HG03342 (cell line): ENCODE measurements around the gene SORCS1.
"Not testable (repeated sequence)": the region's sequence is repeated elsewhere in the genome, so short reads cannot be mapped to it uniquely, and the experiment has no call there.

ENCODE experiments used
- ATAC-seq: cut with Tn5 transposase; IDR thresholded peaks from one replicate; pipeline ENCODE4 v1.9.1; 2021; ENCODE audit warnings: mild to moderate bottlenecking, moderate library complexity; ENCODE audit not compliant: unreplicated experiment

SORCS1 gene

DNA sequence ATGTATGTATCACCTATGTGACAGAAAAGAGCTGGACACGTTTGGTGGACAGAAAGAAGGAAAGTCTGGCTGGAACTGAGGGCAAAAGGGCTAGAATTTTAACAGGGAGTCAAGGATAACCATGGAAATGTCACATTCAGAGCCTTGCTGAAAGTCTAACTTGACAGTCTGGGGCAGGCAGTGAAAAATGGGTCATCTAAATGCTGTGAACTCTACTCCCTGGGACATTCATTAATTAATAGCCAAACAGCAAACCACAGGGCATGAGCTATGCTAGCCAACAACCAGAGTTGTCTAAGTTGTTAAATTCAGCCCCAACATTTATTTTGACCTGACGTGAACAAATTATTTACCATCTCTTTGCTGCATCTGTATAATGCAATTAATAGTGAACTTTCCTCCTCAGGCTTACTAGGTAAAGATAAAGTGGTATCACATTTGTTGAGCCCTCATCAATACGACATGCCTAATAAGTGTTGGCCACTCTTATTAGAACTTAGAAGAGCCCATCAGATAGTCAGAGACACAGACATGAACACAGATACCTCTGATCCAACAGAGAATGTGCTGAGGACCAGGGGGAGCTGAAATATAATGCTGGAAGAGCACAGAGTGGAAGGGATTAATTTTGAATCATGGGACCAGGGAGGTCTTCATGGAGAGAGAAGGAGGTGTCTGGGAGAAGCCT lies 109.9 kb downstream of the SORCS1 start:
- no peak for ATAC-seq

DNA sequence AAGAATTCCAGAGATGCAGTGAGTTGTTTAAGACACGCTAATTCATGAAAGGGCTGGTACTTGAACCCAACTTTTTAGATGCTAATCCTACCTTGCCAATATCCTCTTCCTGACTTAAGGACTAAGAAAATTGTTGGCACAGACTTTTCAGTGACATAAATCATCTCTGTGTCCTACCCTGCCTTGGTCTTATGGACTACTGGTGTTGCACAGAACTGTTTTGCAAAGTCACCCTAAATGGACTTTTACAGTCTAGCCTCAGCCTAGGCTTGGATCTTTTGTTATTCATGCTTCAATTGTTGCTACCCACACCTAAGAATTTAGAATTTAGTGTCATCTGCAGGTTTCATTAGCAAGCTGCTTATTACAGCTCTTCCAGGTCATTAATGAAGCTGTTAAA lies 112.7 kb downstream of the SORCS1 start:
- no peak for ATAC-seq

DNA sequence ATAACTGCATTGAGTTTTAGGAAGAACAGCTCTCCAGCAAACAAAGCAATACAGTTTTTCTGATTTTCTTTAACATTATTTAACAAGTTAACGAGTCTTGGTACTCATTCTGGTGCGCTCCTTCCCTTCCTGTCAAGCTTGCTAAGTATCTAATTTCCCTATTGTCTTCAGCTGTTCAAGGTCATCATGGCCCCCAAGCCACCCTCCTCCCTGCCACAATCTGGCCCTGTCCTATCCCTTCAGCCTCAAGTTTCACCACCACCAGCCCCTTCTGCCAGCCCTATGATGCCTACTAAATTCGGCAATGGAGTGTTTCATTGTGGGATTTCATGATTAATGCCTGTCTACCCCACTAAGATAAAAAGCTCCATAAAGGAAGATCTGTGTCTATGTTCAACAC lies 121.0 kb downstream of the SORCS1 start:
- ATAC-seq: no peak

DNA sequence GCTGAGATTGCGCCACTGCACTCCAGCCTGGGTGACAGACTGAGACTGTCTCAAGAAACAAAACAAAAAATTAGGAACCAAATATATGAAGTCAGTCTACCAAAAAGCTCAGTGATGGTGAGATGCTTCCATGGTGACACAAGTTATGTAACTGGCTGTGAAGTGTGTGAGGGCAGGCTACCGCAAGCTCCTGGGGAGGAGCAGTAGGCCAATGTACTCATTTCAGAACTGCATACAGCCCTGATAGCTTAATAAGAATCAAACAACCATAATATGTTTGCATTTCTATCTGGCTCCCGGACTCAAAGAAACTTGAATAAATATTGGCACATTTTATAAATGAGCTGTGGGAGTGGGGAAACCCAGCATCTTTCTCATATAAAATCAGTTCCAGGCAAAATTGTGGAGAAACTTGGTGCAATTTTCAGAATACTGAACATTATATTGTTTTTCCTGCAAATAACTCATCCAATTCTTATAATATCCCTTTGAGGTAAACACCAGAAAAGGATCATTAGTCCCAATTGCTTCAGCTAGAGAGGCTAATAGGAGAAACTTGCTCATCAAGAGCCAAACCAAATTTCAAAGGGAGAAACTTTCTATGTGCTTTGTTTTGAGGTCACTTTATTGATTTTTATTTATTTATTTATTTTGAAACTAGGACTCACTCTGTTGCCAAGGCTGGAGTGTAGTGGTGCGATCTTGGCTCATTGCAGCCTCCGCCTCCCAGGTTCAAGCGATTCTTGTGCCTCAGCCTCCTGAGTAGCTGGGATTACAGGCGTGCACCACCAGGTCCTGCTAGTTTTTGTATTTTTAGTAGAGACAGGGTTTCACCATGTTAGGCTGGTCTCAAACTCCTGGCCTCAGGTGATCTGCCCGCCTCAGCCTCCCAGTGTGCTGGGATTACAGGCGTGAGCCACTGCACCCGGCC lies 127.0 kb downstream of the SORCS1 start:
- no peak for ATAC-seq

DNA sequence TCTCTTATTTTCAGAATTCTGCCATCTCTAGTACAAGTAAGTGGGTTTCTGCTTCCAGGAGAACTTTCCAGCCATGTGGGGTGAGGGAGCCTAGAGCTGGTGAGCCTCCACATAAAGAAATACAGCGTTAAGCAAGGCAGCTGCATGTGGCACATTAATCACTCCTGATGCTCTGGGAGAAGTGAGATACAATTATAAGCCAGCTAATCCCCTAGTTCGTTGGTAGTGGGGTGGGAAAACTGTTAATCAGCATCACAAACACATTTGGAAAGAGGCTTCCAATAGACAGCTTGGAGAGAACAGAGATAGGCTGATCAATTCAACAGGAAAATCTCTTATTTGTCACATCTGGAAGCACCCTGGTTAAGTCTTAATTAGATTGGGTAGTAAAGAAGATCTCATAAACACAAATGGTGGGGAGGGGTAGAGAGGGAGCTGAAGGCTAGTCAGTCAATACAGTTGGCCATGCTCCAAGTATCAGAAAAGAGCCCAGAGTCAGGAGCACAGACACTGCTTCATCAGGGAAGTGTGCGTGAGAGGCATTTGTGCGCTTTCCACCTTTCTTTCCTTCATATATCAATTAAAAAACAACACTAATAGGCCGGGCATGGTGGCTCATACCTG lies 130.6 kb downstream of the SORCS1 start:
- ATAC-seq: no peak

DNA sequence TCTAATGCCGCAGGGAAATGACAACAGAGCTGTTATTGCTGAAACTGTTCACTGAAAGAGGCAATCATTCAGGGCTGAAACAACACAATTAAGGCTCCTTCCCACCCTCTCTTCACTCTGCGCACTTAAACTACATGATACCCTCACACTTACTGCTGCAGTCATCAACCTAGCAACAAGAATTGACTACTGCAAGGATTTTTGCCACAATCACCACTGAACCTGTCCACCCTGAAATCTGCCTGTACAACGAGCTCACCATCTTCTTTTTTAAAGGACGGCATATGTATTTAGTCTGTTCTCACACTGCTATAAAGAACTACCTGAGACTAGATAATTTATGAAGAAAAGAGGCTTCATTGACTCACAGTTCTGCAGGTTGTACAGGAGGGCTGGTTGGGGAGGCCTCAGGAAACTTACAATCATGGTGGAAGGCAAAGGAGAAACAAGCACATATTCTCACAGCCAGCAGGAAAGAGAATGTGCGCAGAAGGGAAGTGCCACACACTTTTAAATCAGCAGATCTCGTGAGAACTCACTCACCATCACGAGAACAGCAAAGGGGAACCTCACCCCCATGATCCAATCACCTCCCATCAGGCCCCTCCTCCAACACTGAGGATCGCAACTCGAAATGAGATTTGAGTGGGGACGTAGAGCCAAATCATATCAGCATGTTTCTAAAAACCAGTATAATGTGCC lies 131.7 kb downstream of the SORCS1 start:
- no peak for ATAC-seq

DNA sequence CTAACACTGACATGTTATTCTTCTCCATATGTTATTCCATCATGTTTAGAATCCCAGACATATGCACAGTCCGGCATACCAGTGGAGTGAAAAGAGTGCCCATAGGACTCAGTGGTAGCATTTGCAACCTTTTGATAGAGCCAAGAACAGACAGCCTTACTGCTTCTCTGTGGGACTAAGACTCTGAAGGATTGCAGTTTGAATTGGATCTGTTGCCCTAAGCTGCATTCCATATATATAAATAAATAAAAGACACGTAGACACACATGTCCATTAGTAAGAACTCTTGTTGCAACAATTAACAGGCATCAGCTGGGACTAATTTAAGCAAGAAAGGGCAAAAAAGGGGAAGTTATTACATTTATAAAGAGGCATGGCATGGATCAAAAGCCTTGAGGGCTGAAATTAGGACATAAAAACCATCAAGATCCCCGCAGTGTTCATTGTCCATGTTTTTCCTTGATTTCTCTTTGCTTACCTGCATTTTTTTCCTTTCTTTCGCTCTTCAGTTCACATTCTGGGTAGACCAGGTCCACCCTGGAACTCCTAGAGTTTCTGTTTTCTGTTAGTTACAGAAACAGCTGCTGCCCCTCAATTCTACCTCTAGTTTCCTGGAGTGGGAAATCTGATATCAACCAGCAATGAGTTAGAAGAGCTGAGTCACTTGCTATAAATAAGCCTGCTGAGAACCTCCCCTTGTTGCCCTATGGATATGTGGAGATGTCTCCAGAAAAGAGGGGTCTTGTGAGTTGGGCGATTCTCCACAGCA lies 132.4 kb downstream of the SORCS1 start:
- no peak for ATAC-seq

DNA sequence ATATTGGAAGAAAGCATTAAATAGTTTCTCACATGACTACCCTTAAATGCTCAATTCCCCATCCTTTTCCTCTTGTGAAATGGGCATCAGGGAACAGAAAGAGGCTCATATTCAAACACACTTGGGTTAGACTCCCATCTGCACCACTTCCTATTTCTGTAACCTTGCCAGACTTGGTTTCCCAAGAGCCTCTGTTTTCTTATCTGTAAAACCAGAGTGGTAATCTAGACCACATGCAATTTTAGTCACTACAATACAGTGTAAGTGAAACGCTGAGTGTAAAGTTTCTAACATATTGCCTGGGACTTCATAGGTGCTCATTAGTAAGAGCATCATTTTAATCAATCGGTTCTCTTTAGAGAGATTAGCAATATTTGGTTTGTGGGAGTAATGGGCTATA lies 136.3 kb downstream of the SORCS1 start:
- ATAC-seq: no peak

DNA sequence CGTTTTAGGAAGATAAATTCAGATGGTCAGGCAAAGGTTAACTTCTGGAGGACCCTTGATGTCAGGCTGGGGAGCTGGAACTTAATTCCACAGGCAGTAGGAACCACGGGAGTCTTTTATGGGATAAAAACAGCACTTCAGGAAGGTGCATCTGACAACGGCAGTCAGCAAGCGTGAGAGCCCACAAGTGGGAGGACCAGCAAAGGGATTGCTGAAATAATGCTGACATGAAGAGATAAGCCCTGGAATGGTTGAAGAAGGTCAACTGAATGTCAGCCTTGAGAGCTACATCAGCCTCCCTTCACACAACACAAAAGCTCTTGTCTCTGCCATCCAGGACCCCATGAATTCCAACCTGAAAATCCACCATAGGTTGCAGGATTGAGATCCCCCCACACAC lies 138.8 kb downstream of the SORCS1 start:
- no peak for ATAC-seq

DNA sequence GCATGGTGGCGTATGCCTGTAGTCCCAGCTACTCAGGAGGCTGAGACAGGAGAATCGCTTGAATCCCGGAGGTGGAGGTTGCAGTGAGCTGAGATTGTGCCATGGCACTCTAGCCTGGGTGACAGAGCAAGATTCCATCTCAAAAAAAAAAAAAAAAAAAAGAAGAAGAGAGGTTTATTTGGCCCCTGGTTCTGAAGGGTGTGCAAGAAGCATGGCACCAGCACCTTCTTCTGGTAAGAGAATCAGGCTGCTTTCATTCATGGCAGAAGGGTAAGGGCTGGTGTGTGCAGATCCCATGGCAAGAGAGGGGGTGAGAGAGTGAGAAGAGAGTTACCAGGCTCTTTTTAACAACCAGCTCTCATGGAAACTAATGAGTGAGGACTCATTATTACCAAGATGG lies 140.5 kb downstream of the SORCS1 start:
- ATAC-seq: not testable (repeated sequence)

DNA sequence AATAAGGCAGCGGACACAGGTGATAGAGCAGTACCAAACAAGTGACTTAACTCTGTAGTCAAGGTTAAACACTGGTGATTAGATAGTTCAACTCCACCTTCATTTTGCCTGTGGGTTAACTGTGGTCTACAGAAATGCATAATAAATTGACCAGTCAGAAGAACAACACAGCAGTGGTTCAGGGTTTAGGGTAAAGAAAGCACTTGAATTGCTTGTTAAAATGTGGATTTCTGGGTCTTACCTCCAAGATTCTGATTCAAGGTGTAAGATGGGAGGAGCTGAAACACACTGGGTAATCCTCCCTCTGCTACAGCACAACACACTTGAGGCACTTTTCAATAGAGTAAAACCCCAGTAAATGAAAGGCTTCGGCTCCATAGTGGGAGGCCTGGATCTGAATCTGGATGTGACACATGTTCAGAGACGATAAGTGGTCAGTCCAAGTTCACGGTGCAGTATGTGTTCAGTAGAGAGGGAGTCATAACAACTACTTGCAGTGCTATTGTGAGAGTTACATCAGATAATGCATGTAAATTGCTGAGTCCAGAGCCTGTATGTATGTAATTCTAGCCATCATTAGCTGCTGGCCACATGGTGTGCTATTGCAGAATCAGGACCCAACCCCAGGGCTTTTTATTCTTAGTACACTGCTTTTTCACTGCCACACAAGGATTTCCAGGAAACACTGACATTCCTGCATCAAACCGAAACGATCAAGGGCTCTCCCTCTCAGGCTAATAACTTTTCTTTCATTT lies 141.7 kb downstream of the SORCS1 start:
- ATAC-seq: no peak

DNA sequence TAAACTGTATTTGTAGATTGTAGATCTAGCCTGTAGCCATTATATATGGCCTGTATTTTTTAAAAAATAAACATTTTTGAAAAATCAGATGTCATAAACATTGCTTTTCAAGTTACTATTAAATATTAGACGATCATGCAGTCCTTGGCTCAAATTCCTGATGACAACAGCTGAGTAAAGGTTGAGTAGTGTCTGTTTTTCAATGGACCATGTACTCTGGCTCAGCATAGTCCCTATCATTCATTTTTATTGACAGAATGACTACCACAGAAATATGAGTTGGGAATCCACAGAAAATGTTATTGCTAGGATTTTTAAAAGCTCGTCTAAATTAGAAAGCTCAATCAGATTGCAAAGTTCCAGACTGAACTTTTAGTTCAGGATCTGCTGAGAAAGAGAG lies 145.4 kb downstream of the SORCS1 start:
- no peak for ATAC-seq

DNA sequence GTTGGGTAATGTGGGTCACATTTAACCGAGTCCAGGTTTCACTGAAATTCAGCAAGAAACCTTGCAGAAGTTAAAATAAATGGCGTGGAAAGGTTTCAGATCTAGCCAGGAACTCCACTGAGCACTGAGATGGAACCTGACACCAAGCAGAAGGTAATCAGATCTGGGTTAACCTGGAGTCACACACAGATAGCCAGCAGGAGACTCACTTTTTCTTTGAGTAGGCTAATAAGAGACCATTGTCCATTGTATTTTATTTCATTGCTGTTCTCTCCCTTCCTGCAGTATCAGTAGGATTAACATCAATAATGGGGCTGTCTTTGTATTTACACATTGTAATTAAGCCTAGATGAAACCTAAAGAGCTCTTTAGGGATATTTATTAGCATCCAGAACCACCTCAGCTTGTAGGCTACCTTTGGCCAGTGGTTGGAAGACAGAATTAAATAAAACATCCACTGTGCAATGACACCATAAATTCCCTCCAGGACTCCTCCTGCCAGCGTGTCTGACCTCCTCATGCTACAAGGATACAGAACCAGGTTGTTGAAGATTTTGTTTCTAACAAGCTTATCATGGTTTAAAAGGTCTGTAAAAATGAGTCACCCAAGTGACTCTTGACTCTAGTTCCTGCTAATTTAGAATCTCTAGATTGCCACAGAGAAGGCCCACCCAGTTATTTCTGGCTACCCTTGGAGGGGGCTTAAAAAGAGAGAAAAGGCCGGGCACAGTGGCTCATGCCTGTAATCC lies 151.1 kb downstream of the SORCS1 start:
- ATAC-seq: no peak

DNA sequence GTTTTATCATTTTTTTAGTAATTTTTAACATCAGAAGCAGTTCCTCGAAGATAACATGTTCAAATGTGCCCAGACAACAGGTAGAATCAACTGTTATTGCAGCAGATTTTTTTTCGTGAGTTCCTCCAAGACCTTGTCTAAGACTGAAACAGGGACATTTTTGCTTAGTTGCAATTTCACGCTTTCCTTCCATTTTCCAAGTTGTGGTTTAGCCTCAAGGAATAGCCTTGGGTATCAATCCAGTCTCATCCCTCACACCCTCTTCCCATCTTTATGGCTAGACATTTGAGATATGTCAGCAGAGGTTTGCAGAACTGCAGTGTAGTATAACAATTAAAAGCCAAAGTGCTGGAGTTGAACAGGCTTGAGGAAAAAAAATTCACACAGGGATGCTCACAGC lies 152.5 kb downstream of the SORCS1 start:
- no peak for ATAC-seq

DNA sequence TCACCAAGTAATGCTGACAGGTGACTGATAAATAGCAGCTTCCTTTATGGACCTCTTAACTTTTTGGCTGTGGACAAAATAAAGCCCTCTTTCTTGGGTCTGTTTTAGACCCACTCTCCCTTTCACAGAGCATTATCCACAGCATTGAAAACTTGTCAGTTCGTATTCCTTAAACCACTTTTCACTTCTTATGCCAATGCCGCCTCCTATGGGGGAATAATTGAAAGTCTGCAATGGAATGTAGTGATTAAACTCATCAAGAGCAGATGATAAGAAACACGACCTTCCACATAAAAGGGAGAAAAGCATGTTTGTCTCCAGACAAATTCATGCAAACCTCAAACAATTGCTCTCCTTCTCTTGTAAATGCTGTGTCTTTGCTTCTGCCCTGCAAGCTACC lies 153.4 kb downstream of the SORCS1 start:
- no peak for ATAC-seq

DNA sequence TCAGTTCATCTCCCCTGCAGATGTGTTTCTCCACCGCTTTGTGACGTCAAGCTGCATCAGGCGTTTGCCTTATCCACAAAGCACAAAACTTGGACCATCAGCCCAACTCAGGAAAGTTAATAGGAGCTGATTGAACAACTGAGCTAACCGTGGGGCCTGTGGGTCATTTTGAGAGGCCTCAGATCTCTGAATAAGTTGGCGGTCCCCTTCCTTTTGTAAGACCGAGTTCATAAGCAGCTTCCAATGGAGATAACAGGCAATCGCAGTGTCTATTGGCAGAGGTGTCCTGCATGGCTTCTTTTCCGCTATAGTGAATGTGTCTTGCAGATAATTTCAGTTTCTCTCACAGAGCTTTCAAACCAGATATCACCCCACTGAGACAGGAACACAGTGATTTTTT lies 154.0 kb downstream of the SORCS1 start:
- no peak for ATAC-seq

DNA sequence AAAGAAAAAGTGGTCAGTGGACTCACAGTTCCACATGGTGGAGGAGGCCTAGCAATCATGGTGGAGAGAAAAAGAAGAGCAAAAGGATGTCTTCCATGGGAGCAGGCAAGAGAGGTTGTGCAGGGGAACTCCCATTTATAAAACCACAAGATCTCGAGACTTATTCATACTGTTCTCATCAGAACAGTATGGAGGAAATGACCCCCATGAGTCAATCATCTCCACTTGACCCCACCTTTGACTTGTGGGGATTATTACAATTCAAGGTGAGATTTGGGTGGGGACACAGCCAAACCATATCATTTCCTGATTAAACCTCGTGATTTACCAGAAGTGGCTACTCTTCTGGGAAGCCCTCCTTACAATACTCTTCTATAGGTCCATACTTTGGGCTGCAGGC lies 160.1 kb downstream of the SORCS1 start:
- ATAC-seq: no peak

DNA sequence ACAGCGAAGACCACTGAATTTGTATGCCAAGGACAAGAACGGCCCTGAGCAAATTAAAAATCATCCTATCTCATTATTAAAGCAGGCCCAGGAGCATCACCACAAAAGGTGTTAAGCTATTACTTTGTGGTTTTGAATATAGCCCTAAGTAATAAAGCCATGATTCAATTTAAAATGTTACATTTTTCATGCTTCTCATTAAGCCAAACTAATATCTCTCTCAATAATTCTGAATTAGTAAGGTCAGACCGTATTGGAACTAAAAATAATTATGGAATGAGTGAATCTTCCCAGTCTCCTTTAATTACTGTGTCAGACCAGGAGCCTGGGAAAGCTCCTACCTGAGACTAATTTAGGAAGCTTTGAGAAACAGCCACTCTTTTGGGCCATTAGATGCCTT lies 162.4 kb downstream of the SORCS1 start:
- no peak for ATAC-seq

DNA sequence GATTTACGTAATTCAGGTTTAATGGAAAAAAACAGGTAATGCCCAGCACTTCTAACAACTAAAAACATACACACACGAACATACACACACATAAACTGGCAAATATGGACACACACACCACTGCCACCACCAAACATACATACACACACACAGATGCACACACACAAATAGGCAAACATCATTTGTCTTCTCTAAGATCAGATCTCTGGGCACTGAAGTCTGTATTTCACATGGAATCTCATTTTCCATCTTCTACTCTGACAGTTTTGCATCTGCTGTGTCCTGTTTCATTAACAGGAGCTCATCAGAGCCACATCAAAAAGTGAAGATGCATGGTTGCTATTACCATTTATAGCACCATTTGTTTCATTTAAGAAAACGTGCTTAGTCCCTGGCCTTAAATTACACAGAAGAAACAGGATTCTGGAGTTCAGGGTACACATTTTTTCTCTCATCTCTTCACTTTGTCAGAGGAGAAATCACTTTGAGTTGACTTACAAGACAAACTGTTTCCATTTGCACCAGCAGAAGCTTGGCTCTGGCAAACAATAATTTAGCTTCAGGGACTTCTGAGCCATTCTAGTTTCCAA lies 165.3 kb downstream of the SORCS1 start:
- no peak for ATAC-seq
